GM12891 (cell line): ENCODE results near the gene UPB1.

Experiments used
- POLR2A ChIP-seq: IDR thresholded peaks from 2 replicates; pipeline ENCODE4 v1.6.1; 2011; ENCODE audit warnings: low read depth, low read length, control low read depth
- POLR2AphosphoS5 ChIP-seq: IDR thresholded peaks from 2 replicates; pipeline ENCODE4 v1.6.1; 2011; ENCODE audit warnings: low read depth, low read length, control low read depth

GRCh38 chr22:24496234-24496633 is 1.1 kb downstream of the UPB1 start:
- TF ChIP-seq POLR2A (no peak), POLR2AphosphoS5 (no peak)
